HL-60 (cell line): ENCODE results near the gene ANKRD44.

Source experiments
- CTCF ChIP-seq: IDR thresholded peaks from one replicate; pipeline ENCODE4 v1.5.1; 2011; ENCODE audit warnings: low read length, control low read depth, inconsistent platforms; ENCODE audit not compliant: insufficient read depth
- POLR2AphosphoS5 ChIP-seq: IDR thresholded peaks from 2 replicates; pipeline ENCODE4 v1.6.1; 2012; ENCODE audit warnings: low read depth

GRCh38 chr2:197270601-197271000 lies 40.0 kb downstream of the ANKRD44 start:
- no peak for TF ChIP-seq CTCF
- no peak for TF ChIP-seq POLR2AphosphoS5
